C4-2B (cell line): ENCODE measurements around the gene TMEM30B.

ENCODE experiments used
- ZFX ChIP-seq: fragments of 450-650 bp; IDR thresholded peaks from 2 replicates; pipeline ENCODE4 v1.6.1; 2017
- TF ChIP-seq, protein P1 (sequence below): fragments of 450-650 bp; conservative IDR thresholded peaks from 2 replicates; pipeline ENCODE4 v1.5.1; 2017; ENCODE audit warnings: mild to moderate bottlenecking

DNA sequence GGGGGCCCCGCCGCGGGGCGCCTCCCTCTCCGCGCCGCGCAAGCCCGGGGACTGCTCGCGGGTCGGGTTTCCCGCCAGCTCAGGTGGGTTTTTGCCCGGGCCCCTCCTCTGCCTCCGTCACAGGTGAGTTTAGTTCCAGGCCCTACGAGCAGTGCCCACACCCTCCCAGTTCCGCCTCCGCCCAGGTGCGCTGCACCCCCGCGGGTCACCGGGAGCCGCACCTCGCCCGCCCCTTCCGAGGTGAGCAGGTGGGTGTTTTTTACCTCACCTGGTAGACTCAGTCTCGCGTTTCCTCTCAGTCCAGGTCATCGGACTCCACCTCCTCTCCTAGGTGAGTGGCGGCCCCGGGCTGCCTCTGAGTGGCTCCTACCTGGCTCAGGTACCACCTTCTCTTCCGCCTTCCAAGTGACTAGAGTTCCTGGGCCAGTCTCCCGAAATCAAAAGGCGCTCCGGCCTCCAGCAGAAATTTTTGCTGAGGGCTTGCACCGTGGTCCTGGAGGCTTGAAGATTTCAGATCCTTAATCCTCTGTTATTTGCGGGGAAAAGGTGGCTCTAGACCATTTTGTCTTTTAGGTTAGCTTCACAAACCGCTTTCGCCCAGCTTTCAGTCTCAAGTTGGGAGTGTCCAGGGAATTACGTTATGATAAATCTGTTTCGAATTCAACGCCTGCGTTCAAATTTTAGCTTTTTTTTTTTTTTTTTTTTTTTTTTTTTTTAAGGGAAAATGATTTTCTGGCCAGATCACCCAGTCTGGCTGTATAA, at the start of gene TMEM30B:
- TF ChIP-seq, protein P1, sequence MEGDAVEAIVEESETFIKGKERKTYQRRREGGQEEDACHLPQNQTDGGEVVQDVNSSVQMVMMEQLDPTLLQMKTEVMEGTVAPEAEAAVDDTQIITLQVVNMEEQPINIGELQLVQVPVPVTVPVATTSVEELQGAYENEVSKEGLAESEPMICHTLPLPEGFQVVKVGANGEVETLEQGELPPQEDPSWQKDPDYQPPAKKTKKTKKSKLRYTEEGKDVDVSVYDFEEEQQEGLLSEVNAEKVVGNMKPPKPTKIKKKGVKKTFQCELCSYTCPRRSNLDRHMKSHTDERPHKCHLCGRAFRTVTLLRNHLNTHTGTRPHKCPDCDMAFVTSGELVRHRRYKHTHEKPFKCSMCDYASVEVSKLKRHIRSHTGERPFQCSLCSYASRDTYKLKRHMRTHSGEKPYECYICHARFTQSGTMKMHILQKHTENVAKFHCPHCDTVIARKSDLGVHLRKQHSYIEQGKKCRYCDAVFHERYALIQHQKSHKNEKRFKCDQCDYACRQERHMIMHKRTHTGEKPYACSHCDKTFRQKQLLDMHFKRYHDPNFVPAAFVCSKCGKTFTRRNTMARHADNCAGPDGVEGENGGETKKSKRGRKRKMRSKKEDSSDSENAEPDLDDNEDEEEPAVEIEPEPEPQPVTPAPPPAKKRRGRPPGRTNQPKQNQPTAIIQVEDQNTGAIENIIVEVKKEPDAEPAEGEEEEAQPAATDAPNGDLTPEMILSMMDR: no peak
- TF ChIP-seq ZFX: no peak
